Endothelial cell (in vitro differentiated cells): ENCODE results near the gene KHK. TPM values are rescaled to one million over a fixed set of nuclear protein-coding genes. Genes with fewer than 3 reads are reported as not detected.
A peak's percentile ranks its signal among the peaks of the same experiment; 100 is the strongest.

ENCODE experiments used
- DNase-seq: peaks from one replicate; pipeline ENCODE4 v3.0.0; 2021; ENCODE audit warnings: low spot score
- H3K27ac Mint-ChIP-seq: one replicate; pipeline ENCODE4 v1.8.0; 2021; ENCODE audit warnings: mixed read lengths, inconsistent platforms; ENCODE audit not compliant: unreplicated experiment
- H3K27me3 Mint-ChIP-seq: one replicate; pipeline ENCODE4 v1.8.0; 2021; ENCODE audit warnings: mild to moderate bottlenecking, moderate library complexity, mixed read lengths, inconsistent platforms; ENCODE audit not compliant: unreplicated experiment
- H3K36me3 Mint-ChIP-seq: one replicate; pipeline ENCODE4 v1.8.0; 2021; ENCODE audit warnings: mild to moderate bottlenecking, low read depth, mixed read lengths, inconsistent platforms; ENCODE audit not compliant: unreplicated experiment
- H3K4me1 Mint-ChIP-seq: one replicate; pipeline ENCODE4 v1.8.0; 2021; ENCODE audit warnings: mild to moderate bottlenecking, mixed read lengths, inconsistent platforms; ENCODE audit not compliant: unreplicated experiment
- H3K4me3 Mint-ChIP-seq: one replicate; pipeline ENCODE4 v1.8.0; 2021; ENCODE audit warnings: mild to moderate bottlenecking, mixed read lengths, inconsistent platforms; ENCODE audit not compliant: unreplicated experiment
- H3K9me3 Mint-ChIP-seq: one replicate; pipeline ENCODE4 v1.8.0; 2021; ENCODE audit warnings: mixed read lengths, inconsistent platforms; ENCODE audit not compliant: unreplicated experiment
- total RNA-seq: library from RNA; stranded (reverse); fragmentation: NEBNext Ultra II Directional; extraction: Animal tissue kit (Norgen Biotek cat#: 25700); gene quantifications from one replicate; pipeline ENCODE4 v1.2.1, GENCODE V29; 2021; ENCODE audit not compliant: unreplicated experiment
- TF ChIP-seq, protein P1 (sequence below): fragments of 200-600 bp; sonication (generic); IDR thresholded peaks from one replicate; pipeline ENCODE4 v1.5.0; 2021; ENCODE audit warnings: antibody characterized with exemption; ENCODE audit not compliant: unreplicated experiment

Gene KHK
- total RNA-seq, 1 donor from 2014 or later: 1.4 TPM

DNA sequence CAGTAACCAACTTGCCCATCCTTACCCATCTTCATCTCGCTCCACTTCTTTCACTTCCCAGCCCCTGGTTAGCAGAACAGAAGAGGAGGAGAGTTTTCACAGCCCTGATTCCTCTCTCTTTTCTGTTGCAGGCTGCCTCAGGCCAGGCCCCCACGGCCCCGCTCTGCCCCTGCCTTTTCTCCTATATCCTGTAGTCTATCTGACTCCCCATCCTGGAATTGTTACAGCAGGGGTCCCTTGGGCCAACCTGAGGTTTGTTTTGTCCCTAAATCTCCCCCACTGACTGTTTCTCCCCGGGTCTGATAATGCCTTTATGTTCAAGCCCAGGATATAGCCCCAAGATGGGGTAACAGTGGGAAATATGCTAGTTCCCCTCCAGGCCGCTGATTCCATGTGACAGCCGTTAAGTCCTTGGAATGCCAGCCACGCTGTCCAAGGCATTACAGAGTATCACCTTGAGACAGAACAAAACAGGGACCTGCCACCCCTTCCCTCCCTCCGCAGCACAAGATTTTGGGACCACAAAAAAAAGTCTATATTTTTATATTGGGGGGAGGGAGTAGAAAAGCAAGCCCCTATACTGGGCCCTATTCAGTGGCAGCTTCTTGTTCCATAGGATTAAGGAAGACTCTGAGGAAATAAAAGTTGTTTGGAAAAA is 16.5 kb upstream of the KHK start:
- TF ChIP-seq, protein P1, sequence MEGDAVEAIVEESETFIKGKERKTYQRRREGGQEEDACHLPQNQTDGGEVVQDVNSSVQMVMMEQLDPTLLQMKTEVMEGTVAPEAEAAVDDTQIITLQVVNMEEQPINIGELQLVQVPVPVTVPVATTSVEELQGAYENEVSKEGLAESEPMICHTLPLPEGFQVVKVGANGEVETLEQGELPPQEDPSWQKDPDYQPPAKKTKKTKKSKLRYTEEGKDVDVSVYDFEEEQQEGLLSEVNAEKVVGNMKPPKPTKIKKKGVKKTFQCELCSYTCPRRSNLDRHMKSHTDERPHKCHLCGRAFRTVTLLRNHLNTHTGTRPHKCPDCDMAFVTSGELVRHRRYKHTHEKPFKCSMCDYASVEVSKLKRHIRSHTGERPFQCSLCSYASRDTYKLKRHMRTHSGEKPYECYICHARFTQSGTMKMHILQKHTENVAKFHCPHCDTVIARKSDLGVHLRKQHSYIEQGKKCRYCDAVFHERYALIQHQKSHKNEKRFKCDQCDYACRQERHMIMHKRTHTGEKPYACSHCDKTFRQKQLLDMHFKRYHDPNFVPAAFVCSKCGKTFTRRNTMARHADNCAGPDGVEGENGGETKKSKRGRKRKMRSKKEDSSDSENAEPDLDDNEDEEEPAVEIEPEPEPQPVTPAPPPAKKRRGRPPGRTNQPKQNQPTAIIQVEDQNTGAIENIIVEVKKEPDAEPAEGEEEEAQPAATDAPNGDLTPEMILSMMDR: no peak
- Mint-ChIP-seq H3K27ac (peak overlapping the region; percentile 89), H3K9me3 (no peaks in the 10 kb centered on the region), H3K36me3 (peaks cover 18% of the 10 kb centered on the region), H3K4me1 (peaks cover 36% of the 10 kb centered on the region), H3K27me3 (peaks cover 5% of the 10 kb centered on the region), H3K4me3 (peak overlapping the region; percentile 98)
- no peak for DNase-seq

DNA sequence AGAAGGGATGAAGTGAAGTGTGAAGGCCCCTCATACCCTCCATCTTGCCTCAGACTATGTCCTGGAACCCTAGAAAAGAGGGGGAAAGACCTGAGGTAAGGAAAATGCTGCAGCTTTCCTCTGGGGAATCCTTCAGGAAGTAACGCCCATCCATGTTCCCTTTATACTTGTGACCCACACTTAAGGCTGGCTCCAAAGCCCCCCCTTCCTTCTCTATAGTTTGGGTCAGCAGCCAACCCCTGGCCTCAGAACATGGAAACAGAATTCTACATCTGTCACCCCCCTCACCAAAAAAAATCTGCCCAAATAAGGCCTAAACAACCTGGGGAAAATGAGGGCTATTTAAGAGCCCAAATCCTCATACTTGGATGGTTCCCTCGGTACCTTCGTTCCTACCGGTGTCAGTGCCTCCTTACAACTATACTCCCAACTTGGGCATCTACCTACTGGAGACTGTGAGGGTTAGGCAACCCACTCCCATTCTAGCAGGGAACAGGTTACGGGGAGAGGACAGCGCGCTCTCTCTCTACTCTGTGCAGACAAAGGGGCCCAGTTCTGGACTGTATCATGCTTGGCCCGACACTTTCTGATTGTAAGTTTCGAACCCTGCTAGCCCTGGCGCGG is 15.8 kb upstream of the KHK start:
- Mint-ChIP-seq H3K9me3 (no peaks in the 10 kb centered on the region), H3K36me3 (peaks cover 18% of the 10 kb centered on the region), H3K4me3 (peak overlapping the region; percentile 98), H3K27ac (peak overlapping the region; percentile 89), H3K27me3 (peaks cover 5% of the 10 kb centered on the region), H3K4me1 (peaks cover 41% of the 10 kb centered on the region)
- TF ChIP-seq, protein P1: no peak
- DNase-seq: no peak

DNA sequence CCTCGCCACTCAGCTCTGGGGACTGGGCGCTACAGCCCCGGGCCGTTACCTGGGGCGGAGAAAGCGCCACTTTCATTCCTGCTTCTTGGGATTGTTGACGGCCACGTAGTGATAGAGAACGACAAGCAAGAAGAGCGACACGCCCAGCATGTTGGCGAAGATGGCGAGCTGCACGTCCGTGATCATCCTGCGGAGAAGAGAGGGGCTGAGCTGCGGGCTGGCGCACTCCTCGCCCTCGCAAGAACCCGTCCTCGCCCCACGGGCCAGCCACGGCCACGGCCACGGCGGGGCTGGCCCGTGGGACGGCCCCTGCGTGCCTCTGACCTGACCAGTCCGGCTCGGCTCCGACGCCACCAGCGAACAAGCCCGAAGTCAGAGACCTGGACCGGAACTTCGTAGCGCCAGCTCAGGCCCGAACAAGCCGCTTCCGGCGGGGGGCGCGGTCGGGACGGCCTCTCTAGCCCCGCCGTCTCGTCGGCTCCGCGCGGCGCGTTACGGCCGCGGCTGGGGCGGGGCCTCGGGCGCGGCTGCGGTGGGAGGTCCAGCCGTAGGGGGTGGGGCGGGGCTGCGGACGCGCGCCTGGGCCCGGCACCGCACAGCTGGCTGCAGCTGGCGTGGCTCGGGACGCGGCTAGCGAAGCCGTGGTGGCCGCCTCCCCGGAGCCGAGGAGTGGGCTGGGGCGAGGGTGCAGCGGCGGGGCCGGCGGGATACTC is 15.1 kb upstream of the KHK start, which contains the start of gene OST4:
OST4 (minus strand) TSS at position 378 of the 713 bp plus-strand sequence.
- Mint-ChIP-seq H3K36me3 (peaks cover 16% of the 10 kb centered on the region), H3K27me3 (peaks cover 5% of the 10 kb centered on the region), H3K4me3 (peak within 1 kb of the TSS; percentile 98), H3K4me1 (peaks cover 47% of the 10 kb centered on the region), H3K9me3 (no peaks in the 10 kb centered on the region), H3K27ac (peak within 1 kb of the TSS; percentile 89)
- peak; percentile 95 for DNase-seq
- TF ChIP-seq, protein P1: no peak

DNA sequence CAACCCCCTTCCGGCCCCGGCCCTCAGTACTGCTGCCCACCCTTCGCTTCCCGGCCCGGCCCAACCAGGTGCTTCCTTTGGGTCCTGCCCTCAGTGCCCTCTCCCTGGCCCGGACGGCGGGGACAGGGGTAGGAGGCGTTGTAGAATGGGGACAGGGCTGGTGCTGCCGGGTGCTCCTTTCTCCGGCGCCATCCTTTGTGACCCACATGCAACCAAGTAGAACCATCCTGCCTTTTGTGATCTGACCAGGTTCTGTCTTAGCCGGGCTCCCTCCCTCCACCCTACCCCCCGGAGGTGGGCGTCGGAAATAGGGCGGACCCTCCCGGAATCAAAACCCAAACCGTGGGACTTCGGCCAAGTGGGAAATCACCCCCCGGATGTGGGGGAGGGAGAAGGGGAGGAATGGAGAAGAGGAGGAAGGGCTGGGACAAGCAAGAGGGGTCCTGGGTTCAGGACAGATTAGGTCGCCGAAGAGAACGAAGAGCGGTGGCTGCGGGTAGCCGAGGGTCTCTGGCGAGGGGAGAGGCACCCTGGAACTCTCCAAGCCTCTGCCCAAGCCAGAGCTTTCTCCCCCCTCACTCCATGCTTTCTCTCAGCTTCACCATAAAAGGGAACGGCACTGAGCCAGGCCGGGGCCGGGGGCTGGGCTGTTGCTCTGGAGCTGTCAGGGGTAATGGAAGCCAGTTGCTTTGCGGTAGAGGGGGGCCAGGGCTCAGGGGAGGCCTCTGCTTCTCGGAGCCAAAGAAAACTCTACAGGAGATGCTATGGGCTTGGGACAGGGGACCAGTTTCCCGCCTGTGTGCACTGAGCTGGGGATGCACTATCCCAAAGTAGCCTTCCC is 14.4 kb upstream of the KHK start:
- TF ChIP-seq, protein P1: no peak
- Mint-ChIP-seq H3K4me1 (peaks cover 50% of the 10 kb centered on the region), H3K27me3 (peaks cover 5% of the 10 kb centered on the region), H3K9me3 (no peaks in the 10 kb centered on the region), H3K36me3 (peaks cover 15% of the 10 kb centered on the region), H3K27ac (peak overlapping the region; percentile 18), H3K4me3 (peak overlapping the region; percentile 87)
- DNase-seq: no peak
